Measurements from ENCODE around the gene LSM14B. TPM values are rescaled to one million over a fixed set of nuclear protein-coding genes. Genes with fewer than 3 reads are reported as not detected.
A peak's percentile ranks its signal among the peaks of the same experiment; 100 is the strongest.

Gene LSM14B
- total RNA-seq, 1 experiment from 2014 or later, result 82.4 TPM

DNA sequence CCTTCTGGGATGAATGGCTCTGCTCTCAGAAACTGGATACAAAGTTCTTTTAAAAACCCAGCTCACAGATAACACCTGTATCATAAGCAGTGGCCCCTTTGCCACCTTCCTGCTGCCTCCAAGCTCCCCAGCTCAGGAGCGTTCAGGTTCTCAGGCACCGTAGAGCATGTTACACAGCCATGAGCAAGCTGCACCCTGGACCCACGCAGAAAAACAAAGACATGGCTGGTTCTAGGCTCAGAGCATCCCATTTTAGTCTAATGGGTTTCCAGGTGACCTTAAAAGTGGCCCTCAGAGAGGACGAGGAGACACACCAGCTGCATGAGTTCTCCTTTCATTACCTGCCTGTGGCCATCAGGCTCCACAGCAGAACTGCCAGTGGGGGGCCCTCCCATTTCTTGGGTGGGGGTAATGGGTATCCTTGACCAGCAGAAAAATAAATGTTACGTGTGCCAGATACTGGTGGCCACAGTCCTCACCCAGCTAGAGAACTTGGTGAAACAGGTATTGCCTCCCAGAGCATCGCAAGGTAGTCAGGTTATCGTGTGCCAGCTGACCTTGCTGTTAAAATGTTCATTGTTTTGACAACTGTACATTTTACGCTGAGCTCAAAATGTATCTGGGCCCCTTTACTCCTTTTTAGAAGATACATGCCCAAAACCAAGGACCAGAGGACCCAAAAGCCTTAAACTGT, 13.4 kb downstream of the LSM14B start:
- TF ChIP-seq, protein P1, sequence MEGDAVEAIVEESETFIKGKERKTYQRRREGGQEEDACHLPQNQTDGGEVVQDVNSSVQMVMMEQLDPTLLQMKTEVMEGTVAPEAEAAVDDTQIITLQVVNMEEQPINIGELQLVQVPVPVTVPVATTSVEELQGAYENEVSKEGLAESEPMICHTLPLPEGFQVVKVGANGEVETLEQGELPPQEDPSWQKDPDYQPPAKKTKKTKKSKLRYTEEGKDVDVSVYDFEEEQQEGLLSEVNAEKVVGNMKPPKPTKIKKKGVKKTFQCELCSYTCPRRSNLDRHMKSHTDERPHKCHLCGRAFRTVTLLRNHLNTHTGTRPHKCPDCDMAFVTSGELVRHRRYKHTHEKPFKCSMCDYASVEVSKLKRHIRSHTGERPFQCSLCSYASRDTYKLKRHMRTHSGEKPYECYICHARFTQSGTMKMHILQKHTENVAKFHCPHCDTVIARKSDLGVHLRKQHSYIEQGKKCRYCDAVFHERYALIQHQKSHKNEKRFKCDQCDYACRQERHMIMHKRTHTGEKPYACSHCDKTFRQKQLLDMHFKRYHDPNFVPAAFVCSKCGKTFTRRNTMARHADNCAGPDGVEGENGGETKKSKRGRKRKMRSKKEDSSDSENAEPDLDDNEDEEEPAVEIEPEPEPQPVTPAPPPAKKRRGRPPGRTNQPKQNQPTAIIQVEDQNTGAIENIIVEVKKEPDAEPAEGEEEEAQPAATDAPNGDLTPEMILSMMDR (conservative IDR thresholded peaks at IDR 0.05), result no peak
- no peak overlapping the region for H3K9ac ChIP-seq (ENCODE audit: extremely low read depth, insufficient read length, low read length)
- no peak overlapping the region for H3K14ac ChIP-seq (ENCODE audit: insufficient read depth, low read length)
- peak overlapping the region in 1 of 3 experiments; percentile 59; a peak in 2 of 7 replicates for H3K27ac Mint-ChIP-seq
- no peak overlapping the region for H2BK20ac ChIP-seq (ENCODE audit: low read depth, low read length, poor library complexity, severe bottlenecking)
- H2AFZ ChIP-seq (ENCODE audit: low read length), result no peak overlapping the region
- no peak overlapping the region for H4K91ac ChIP-seq (ENCODE audit: insufficient read length, low read depth, low read length)
- no CpG with 5 or more reads among the region's 8 CpGs for WGBS (ENCODE audit: extremely low coverage, insufficient read length, low lambda C conversion rate)
- H2BK120ac ChIP-seq (ENCODE audit: low read depth, low read length, poor library complexity, severe bottlenecking), result no peak overlapping the region
- no peak overlapping the region for H3K56ac ChIP-seq (ENCODE audit: insufficient read length, low read depth, low read length)
- no peak overlapping the region for H2BK5ac ChIP-seq (ENCODE audit: insufficient read length, low read length)
- H3K4me1 ChIP-seq (ENCODE audit: insufficient read depth, low read length), result no peaks in the 10 kb centered on the region
- H3K4me3 Mint-ChIP-seq, result no peak overlapping the region
- no peak overlapping the region for H3K4me2 ChIP-seq (ENCODE audit: insufficient read depth, insufficient read length, low read length)
- no peak overlapping the region for H4K8ac ChIP-seq (replicated peaks; ENCODE audit: insufficient read length, low read depth, low read length)
- no peak overlapping the region for H3K4ac ChIP-seq (ENCODE audit: low read depth, low read length)
- H3K18ac ChIP-seq (ENCODE audit: insufficient read length, low read depth, low read length), result no peak overlapping the region
- no peaks in the 10 kb centered on the region for H3K23me2 ChIP-seq (ENCODE audit: insufficient read length, low read depth, low read length, poor library complexity, severe bottlenecking)
- no peaks in the 10 kb centered on the region for H3K9me3 ChIP-seq (ENCODE audit: control insufficient read depth, low read depth, low read length)
- H3K4me1 Mint-ChIP-seq, result peaks cover 1 to 2% of the 10 kb centered on the region in 2 experiments; a peak in 3 of 4 replicates
- H3K9me3 Mint-ChIP-seq, result no peaks in the 10 kb centered on the region
- peaks cover 56 to 100% (median 94%) of the 10 kb centered on the region in 3 experiments; a peak in 6 of 7 replicates for H3K36me3 Mint-ChIP-seq (ENCODE audit: insufficient read depth in 1 of 3, low read depth in 3 of 3)
- H2BK15ac ChIP-seq (ENCODE audit: low read depth, low read length), result no peak overlapping the region
- H3K79me1 ChIP-seq (ENCODE audit: insufficient read depth, low read depth, low read length, poor library complexity, severe bottlenecking), result no peaks in the 10 kb centered on the region
- peaks cover 3% of the 10 kb centered on the region; the same call in 1 of the 2 replicates for H3K79me2 ChIP-seq (ENCODE audit: insufficient read depth, low read length)
- H4K20me1 ChIP-seq (ENCODE audit: control insufficient read depth, insufficient read depth, insufficient read length), result no peaks in the 10 kb centered on the region
- no peak for DNase-seq
- no peak overlapping the region for H4K5ac ChIP-seq (ENCODE audit: insufficient read length, low read depth, low read length)
- H3K23ac ChIP-seq (ENCODE audit: insufficient read length, low read depth, low read length), result no peak overlapping the region
- H3T11ph ChIP-seq (ENCODE audit: low read length), result no peak overlapping the region
- no peak overlapping the region for H2BK12ac ChIP-seq (ENCODE audit: insufficient read length, low read depth, low read length)
- no peak overlapping the region for H3K27ac ChIP-seq (ENCODE audit: insufficient read length, low read depth, low read length)
- no peaks in the 10 kb centered on the region for H3K27me3 ChIP-seq (ENCODE audit: insufficient read depth, low read length)
- H3K27me3 Mint-ChIP-seq (ENCODE audit: low read depth), result no peaks in the 10 kb centered on the region; the same call in 1 of the 2 replicates
- H2AK5ac ChIP-seq (ENCODE audit: insufficient read length, low read length), result no peak overlapping the region

All from H9 (cell line).